ENCODE data around the gene ARL6IP1. TPM values are rescaled to one million over a fixed set of nuclear protein-coding genes. Genes with fewer than 3 reads are reported as not detected.

The ARL6IP1 gene
- total and polyA plus RNA-seq, 7 donors: 39.6 to 148 (median 107) TPM

GRCh38 chr16:18832613-18833012, 31.3 kb upstream of the ARL6IP1 start:
- H3K27me3 ChIP-seq: no peaks in the 10 kb centered on the region
- H3K27ac ChIP-seq: no peak overlapping the region
- H3K4me3 ChIP-seq: no peak overlapping the region
- TF ChIP-seq POLR2AphosphoS5 (IDR thresholded peaks at IDR 0.05): no peak
- no peak for TF ChIP-seq POLR2A (IDR thresholded peaks at IDR 0.05)
- TF ChIP-seq CTCF (IDR thresholded peaks at IDR 0.05): no peak
- no peak for TF ChIP-seq EP300 (IDR thresholded peaks at IDR 0.05)
- H3K9me3 ChIP-seq: no peaks in the 10 kb centered on the region
- H3K4me1 ChIP-seq: no peaks in the 10 kb centered on the region
- intact Hi-C loops (cut with DNase I): no loop called here
- peaks cover 35 to 100% (median 77%) of the 10 kb centered on the region in 4 donors for H3K36me3 ChIP-seq
- WGBS, 2 donors: 93 to 95% methylated on average over 8 of the region's 8 CpGs
- no peak for DNase-seq

GRCh38 chr16:18832006-18832405, 30.7 kb upstream of the ARL6IP1 start:
- DNase-seq: no peak
- peaks cover 37 to 97% (median 76%) of the 10 kb centered on the region in 4 donors for H3K36me3 ChIP-seq
- intact Hi-C loops (cut with DNase I): no loop called here
- TF ChIP-seq POLR2A (IDR thresholded peaks at IDR 0.05): no peak
- no peak for TF ChIP-seq CTCF (IDR thresholded peaks at IDR 0.05)
- TF ChIP-seq POLR2AphosphoS5 (IDR thresholded peaks at IDR 0.05): no peak
- no peak for TF ChIP-seq EP300 (IDR thresholded peaks at IDR 0.05)
- no peak overlapping the region for H3K27ac ChIP-seq
- 84 to 94% methylated on average over 2 of the region's 2 CpGs for WGBS, 2 donors
- no peak overlapping the region for H3K4me3 ChIP-seq
- no peaks in the 10 kb centered on the region for H3K27me3 ChIP-seq
- H3K9me3 ChIP-seq: no peaks in the 10 kb centered on the region
- no peaks in the 10 kb centered on the region for H3K4me1 ChIP-seq

- Histone ChIP-seq H3K36me3 (peaks cover 27 to 71% (median 53%) of the 10 kb centered on the region in 4 donors), H3K27ac (no peak overlapping the region), H3K9me3 (no peaks in the 10 kb centered on the region), H3K27me3 (no peaks in the 10 kb centered on the region), H3K4me3 (no peak overlapping the region), H3K4me1 (no peaks in the 10 kb centered on the region)
- TF ChIP-seq POLR2AphosphoS5 (IDR thresholded peaks at IDR 0.05): no peak
- TF ChIP-seq CTCF (IDR thresholded peaks at IDR 0.05): no peak
- no peak for TF ChIP-seq EP300 (IDR thresholded peaks at IDR 0.05)
- no peak for TF ChIP-seq POLR2A (IDR thresholded peaks at IDR 0.05)
- intact Hi-C loops (cut with DNase I): no loop called here
- 93 to 96% methylated on average over 6 of the region's 6 CpGs for WGBS, 2 donors
- no peak for DNase-seq
Measured at GRCh38 chr16:18829251-18829650, 27.9 kb upstream of the ARL6IP1 start.

- DNase-seq: no peak
- Histone ChIP-seq H3K36me3 (peaks cover 25 to 58% (median 42%) of the 10 kb centered on the region in 4 donors), H3K4me1 (no peaks in the 10 kb centered on the region), H3K27me3 (no peaks in the 10 kb centered on the region), H3K9me3 (no peaks in the 10 kb centered on the region), H3K4me3 (no peak overlapping the region), H3K27ac (no peak overlapping the region)
- WGBS, 2 donors: 94 to 98% methylated on average over 4 of the region's 4 CpGs
- intact Hi-C loops (cut with DNase I): no loop called here
- TF ChIP-seq CTCF (IDR thresholded peaks at IDR 0.05): no peak
- no peak for TF ChIP-seq EP300 (IDR thresholded peaks at IDR 0.05)
- no peak for TF ChIP-seq POLR2A (IDR thresholded peaks at IDR 0.05)
- TF ChIP-seq POLR2AphosphoS5 (IDR thresholded peaks at IDR 0.05): no peak
Measured at GRCh38 chr16:18827890-18828289, 26.5 kb upstream of the ARL6IP1 start.

GRCh38 chr16:18816286-18816685, 14.9 kb upstream of the ARL6IP1 start:
- no peak for TF ChIP-seq POLR2A (IDR thresholded peaks at IDR 0.05)
- TF ChIP-seq POLR2AphosphoS5 (IDR thresholded peaks at IDR 0.05): no peak
- no peak for TF ChIP-seq EP300 (IDR thresholded peaks at IDR 0.05)
- DNase-seq: no peak
- no peaks in the 10 kb centered on the region for H3K9me3 ChIP-seq
- H3K36me3 ChIP-seq: peaks cover 28 to 85% (median 35%) of the 10 kb centered on the region in 4 donors
- 79 to 87% methylated on average over 3 of the region's 3 CpGs for WGBS, 2 donors
- no peaks in the 10 kb centered on the region for H3K27me3 ChIP-seq
- no peak overlapping the region for H3K4me3 ChIP-seq
- H3K4me1 ChIP-seq: no peaks in the 10 kb centered on the region
- no peak overlapping the region for H3K27ac ChIP-seq
- intact Hi-C loops (cut with DNase I): no loop called here
